IMR-90 (cell line): ENCODE data around the gene SAYSD1. TPM values are rescaled to one million over a fixed set of nuclear protein-coding genes. Genes with fewer than 3 reads are reported as not detected.

Experiments
- ATAC-seq: fragments of 200-7000 bp; cut with Tn5 transposase; 2 replicates; pipeline ENCODE4 v1.9.1; 2020; ENCODE audit warnings: low read depth, mild to moderate bottlenecking, moderate library complexity
- BruUV-seq: library from RNA; stranded (reverse); fragments of 400-500 nt; replicated peaks from 2 replicates; lab custom pipeline; 2021; lab: Mats Ljungman, UMichigan
- CTCF ChIA-PET: fragments of 300-600 bp; formaldehyde crosslinking; extraction: SDS; loops from one replicate; lab custom pipeline; 2021; ENCODE audit warnings: antibody characterized with exemption; lab: Yijun Ruan, JAX
- POLR2A ChIA-PET: fragments of 300-600 bp; sonication (Branson Sonifier 250); formaldehyde crosslinking; loops from one replicate; lab custom pipeline; 2022; ENCODE audit warnings: antibody characterized with exemption; ENCODE audit not compliant: unreplicated experiment; lab: Charles Lee
- DNase-seq: peaks from one replicate; pipeline ENCODE4 v3.0.0; 2013
- H2AFZ ChIP-seq: replicated peaks from 2 replicates; pipeline ENCODE3; 2013; ENCODE audit warnings: low read length, mild to moderate bottlenecking; ENCODE audit not compliant: poor library complexity
- H2AK5ac ChIP-seq: 2 replicates; pipeline ENCODE4 v1.6.1; 2013; ENCODE audit warnings: low read depth, low read length, inconsistent platforms
- H2AK9ac ChIP-seq: replicated peaks from 2 replicates; pipeline ENCODE3; 2013; ENCODE audit warnings: mild to moderate bottlenecking, low read depth, low read length, moderate library complexity; ENCODE audit not compliant: poor library complexity
- H2BK120ac ChIP-seq: 2 replicates; pipeline ENCODE4 v1.6.1; 2013; ENCODE audit warnings: low read depth, low read length, inconsistent platforms
- H2BK15ac ChIP-seq: 3 replicates; pipeline ENCODE4 v1.6.1; 2013; ENCODE audit warnings: low read depth, low read length, inconsistent platforms
- H2BK20ac ChIP-seq: 2 replicates; pipeline ENCODE4 v1.6.1; 2013; ENCODE audit warnings: low read depth, mild to moderate bottlenecking, inconsistent platforms, low read length, moderate library complexity
- H2BK5ac ChIP-seq: 2 replicates; pipeline ENCODE4 v1.6.1; 2013; ENCODE audit warnings: mild to moderate bottlenecking, low read depth, low read length, inconsistent platforms; ENCODE audit not compliant: poor library complexity, severe bottlenecking
- H3K14ac ChIP-seq: replicated peaks from 2 replicates; pipeline ENCODE4 v1.6.1; 2013; ENCODE audit warnings: low read depth, low read length, inconsistent platforms
- H3K18ac ChIP-seq: 2 replicates; pipeline ENCODE4 v1.6.1; 2013; ENCODE audit warnings: low read depth, low read length, control low read depth
- H3K23ac ChIP-seq: 2 replicates; pipeline ENCODE4 v1.6.1; 2013; ENCODE audit warnings: low read depth, low read length, inconsistent platforms
- H3K27ac ChIP-seq: 2 replicates; pipeline ENCODE4 v1.5.1; 2013; ENCODE audit warnings: mild to moderate bottlenecking, control low read depth, low read length; ENCODE audit not compliant: insufficient read depth
- H3K27me3 ChIP-seq: 2 replicates; pipeline ENCODE4 v1.6.1; 2013; ENCODE audit warnings: low read length; ENCODE audit not compliant: control insufficient read depth, insufficient read depth
- H3K36me3 ChIP-seq: 2 replicates; pipeline ENCODE4 v1.6.1; 2013; ENCODE audit warnings: low read length, mixed read lengths; ENCODE audit not compliant: control insufficient read depth, insufficient read depth
- H3K4ac ChIP-seq: 2 replicates; pipeline ENCODE4 v1.6.1; 2013; ENCODE audit warnings: low read depth, low read length, inconsistent platforms
- H3K4me1 ChIP-seq: 2 replicates; pipeline ENCODE4 v1.6.1; 2013; ENCODE audit warnings: low read length, mixed read lengths; ENCODE audit not compliant: control insufficient read depth, insufficient read depth
- H3K4me2 ChIP-seq: 2 replicates; pipeline ENCODE4 v1.6.1; 2013; ENCODE audit warnings: low read depth, mild to moderate bottlenecking, control low read depth, low read length, moderate library complexity
- H3K4me3 ChIP-seq: 2 replicates; pipeline ENCODE4 v1.5.1; 2013; ENCODE audit warnings: low read depth, mild to moderate bottlenecking, control low read depth, low read length, moderate library complexity; ENCODE audit not compliant: insufficient read depth
- H3K56ac ChIP-seq: 2 replicates; pipeline ENCODE4 v1.6.1; 2013; ENCODE audit warnings: low read length, inconsistent platforms; ENCODE audit not compliant: insufficient read depth; ENCODE audit errors: extremely low read depth
- H3K79me1 ChIP-seq, 2 experiments: 2 replicates each; pipeline ENCODE4 v1.6.1; 2013; ENCODE audit warnings: low read length in 2 of 2, inconsistent platforms in 1 of 2, low read depth in 1 of 2
- H3K9ac ChIP-seq: 2 replicates; pipeline ENCODE4 v1.6.1; 2013; ENCODE audit warnings: low read depth, low read length, control low read depth
- H3K9me1 ChIP-seq: 2 replicates; pipeline ENCODE4 v1.6.1; 2013; ENCODE audit warnings: low read length, inconsistent platforms; ENCODE audit not compliant: insufficient read depth
- H3K9me3 ChIP-seq: 2 replicates; pipeline ENCODE4 v1.6.1; 2013; ENCODE audit warnings: low read length; ENCODE audit not compliant: control insufficient read depth, insufficient read depth
- H4K20me1 ChIP-seq: 2 replicates; pipeline ENCODE4 v1.6.1; 2013; ENCODE audit warnings: low read length, inconsistent platforms; ENCODE audit not compliant: insufficient read depth
- H4K5ac ChIP-seq: 2 replicates; pipeline ENCODE4 v1.6.1; 2013; ENCODE audit warnings: mild to moderate bottlenecking, low read depth, low read length, control low read depth
- H4K8ac ChIP-seq, 2 experiments: 2 replicates each; pipeline ENCODE4 v1.6.1; 2013; ENCODE audit warnings: low read depth in 2 of 2, low read length in 2 of 2, control low read depth in 1 of 2, inconsistent platforms in 1 of 2
- H4K91ac ChIP-seq: 2 replicates; pipeline ENCODE4 v1.6.1; 2013; ENCODE audit warnings: low read depth, low read length, inconsistent platforms; ENCODE audit not compliant: insufficient read depth
- BHLHE40 ChIP-seq: fragments of 150-350 bp; IDR thresholded peaks from 2 replicates; pipeline ENCODE4 v1.6.1; 2016; ENCODE audit warnings: mild to moderate bottlenecking, low read depth, low read length
- CEBPB ChIP-seq: IDR thresholded peaks from 2 replicates; pipeline ENCODE4 v1.6.1; 2012; ENCODE audit warnings: low read depth, low read length, improper control_type of control experiment
- CHD1 ChIP-seq: IDR thresholded peaks from 2 replicates; pipeline ENCODE4 v1.6.1; 2012; ENCODE audit warnings: low read depth, low read length, improper control_type of control experiment
- FOS ChIP-seq: fragments of 150-350 bp; IDR thresholded peaks from 2 replicates; pipeline ENCODE4 v1.6.1; 2016; ENCODE audit warnings: low read depth, low read length
- MAFK ChIP-seq: IDR thresholded peaks from 2 replicates; pipeline ENCODE4 v1.6.1; 2012; ENCODE audit warnings: low read depth, low read length, improper control_type of control experiment
- MAZ ChIP-seq: IDR thresholded peaks from 2 replicates; pipeline ENCODE4 v1.6.1; 2012; ENCODE audit warnings: low read depth, mild to moderate bottlenecking, low read length, improper control_type of control experiment, moderate library complexity, borderline replicate concordance
- MXI1 ChIP-seq: IDR thresholded peaks from 2 replicates; pipeline ENCODE4 v1.6.1; 2012; ENCODE audit warnings: low read depth, mild to moderate bottlenecking, low read length, moderate library complexity, borderline replicate concordance
- NFE2L2 ChIP-seq: fragments of 150-350 bp; IDR thresholded peaks from 2 replicates; pipeline ENCODE4 v1.6.1; 2016; ENCODE audit warnings: low read depth, mild to moderate bottlenecking, low read length
- RCOR1 ChIP-seq: IDR thresholded peaks from 2 replicates; pipeline ENCODE4 v1.6.1; 2012; ENCODE audit warnings: mild to moderate bottlenecking, low read length, improper control_type of control experiment; ENCODE audit not compliant: insufficient replicate concordance
- RFX5 ChIP-seq: IDR thresholded peaks from 2 replicates; pipeline ENCODE4 v1.8.0; 2012; ENCODE audit warnings: low read depth, mild to moderate bottlenecking, low read length, moderate library complexity
- SMC3 ChIP-seq: fragments of 150-350 bp; IDR thresholded peaks from 2 replicates; pipeline ENCODE4 v1.6.1; 2016; ENCODE audit warnings: low read depth, mild to moderate bottlenecking, antibody characterized with exemption, low read length, moderate library complexity
- WGBS, 2 experiments: methylation state at CpG; one replicate each; pipeline versions ENCODE4 v1.1.5 to v1.1.7; 2013; ENCODE audit warnings: missing lambda C conversion rate in 2 of 2; ENCODE audit not compliant: insufficient read length in 1 of 2; ENCODE audit errors: extremely low coverage in 2 of 2; 5-methylcytosine and 5-hydroxymethylcytosine counted together
- dilution Hi-C: fragments of 300-500 bp; cut with HindIII; formaldehyde crosslinking; loops from one replicate; pipeline ENCODE4 v1.14.3; 2018; ENCODE audit warnings: low sequenced_read_pairs; ENCODE audit not compliant: unreplicated experiment
- in situ Hi-C: fragments of 300-500 bp; cut with MboI; formaldehyde crosslinking; loops from 3 replicates; pipeline ENCODE4 v1.14.3; 2019; ENCODE audit warnings: low sequenced_read_pairs, inconsistent platforms, mixed read lengths
- intact Hi-C: fragments of 100-400 bp; cut with micrococcal nuclease; formaldehyde crosslinking; loops from 2 replicates; pipeline ENCODE4 v1.10.0; 2022
- polyA plus RNA-seq, 3 experiments: library from polyadenylated mRNA; depleted of rRNA; stranded (reverse); fragments of >200 nt; gene quantifications; 2 replicates each; pipeline ENCODE4 v1.2.3, GENCODE V29; 2012; ENCODE audit warnings: low replicate concordance in 1 of 3
- total RNA-seq: library from RNA; depleted of rRNA; stranded (reverse); fragments of >200 nt; gene quantifications from 2 replicates; pipeline ENCODE4 v1.2.3, GENCODE V29; 2012
- TF ChIP-seq, protein P1 (sequence below): conservative IDR thresholded peaks from 2 replicates; pipeline ENCODE4 v1.5.1; 2012; ENCODE audit warnings: mild to moderate bottlenecking, low read depth, low read length, improper control_type of control experiment
- TF ChIP-seq, protein P2 (sequence below): fragments of 150-350 bp; IDR thresholded peaks from 2 replicates; pipeline ENCODE4 v1.6.1; 2017; ENCODE audit warnings: mild to moderate bottlenecking, antibody characterized with exemption, low read length, low read depth

The SAYSD1 gene
- total and polyA plus RNA-seq, 2 of the 4 experiments (the other 2 are of a cell fraction), result 5.7 to 5.9 TPM

GRCh38 chr6:39086294-39086693, 28.7 kb downstream of the SAYSD1 start:
- POLR2A ChIA-PET, result no interaction called here
- BruUV-seq, result no TSS peak
- H4K91ac ChIP-seq, result no peak overlapping the region

More at GRCh38 chr6:39086294-39086693, 28.7 kb downstream of the SAYSD1 start:
- dilution Hi-C loops (no loop called here), in situ Hi-C loops (no loop called here), intact Hi-C loops (no loop called here)
- Histone ChIP-seq H4K5ac (no peak overlapping the region), H3K27me3 (peaks cover 4% of the 10 kb centered on the region; the same call in 1 of the 2 replicates), H3K4me1 (no peaks in the 10 kb centered on the region), H3K9me1 (no peaks in the 10 kb centered on the region), H2BK5ac (no peak overlapping the region), H3K4me3 (no peak overlapping the region), H2AK5ac (no peak overlapping the region), H3K27ac (no peak overlapping the region), H3K36me3 (no peaks in the 10 kb centered on the region), H3K9me3 (no peaks in the 10 kb centered on the region), H3K4ac (no peak overlapping the region), H2AK9ac (no peak overlapping the region), H2BK20ac (no peak overlapping the region), H3K56ac (no peak overlapping the region), H3K14ac (no peak overlapping the region), H3K4me2 (no peak overlapping the region), H4K8ac (no peak overlapping the region), H3K23ac (no peak overlapping the region), H3K79me1 (no peaks in the 10 kb centered on the region), H2BK15ac (no peak overlapping the region), H2AFZ (no peak overlapping the region), H4K20me1 (no peaks in the 10 kb centered on the region), H3K18ac (no peak overlapping the region), H3K9ac (no peak overlapping the region), H2BK120ac (no peak overlapping the region)
- no CpG with 5 or more reads among the region's 7 CpGs for WGBS, 2 experiments
- TF ChIP-seq MXI1, result no peak
- TF ChIP-seq CHD1, result no peak
- TF ChIP-seq CEBPB, result no peak
- TF ChIP-seq RFX5, result no peak
- no peak for TF ChIP-seq MAFK
- TF ChIP-seq RCOR1, result no peak
- TF ChIP-seq SMC3, result no peak
- TF ChIP-seq, protein P1, sequence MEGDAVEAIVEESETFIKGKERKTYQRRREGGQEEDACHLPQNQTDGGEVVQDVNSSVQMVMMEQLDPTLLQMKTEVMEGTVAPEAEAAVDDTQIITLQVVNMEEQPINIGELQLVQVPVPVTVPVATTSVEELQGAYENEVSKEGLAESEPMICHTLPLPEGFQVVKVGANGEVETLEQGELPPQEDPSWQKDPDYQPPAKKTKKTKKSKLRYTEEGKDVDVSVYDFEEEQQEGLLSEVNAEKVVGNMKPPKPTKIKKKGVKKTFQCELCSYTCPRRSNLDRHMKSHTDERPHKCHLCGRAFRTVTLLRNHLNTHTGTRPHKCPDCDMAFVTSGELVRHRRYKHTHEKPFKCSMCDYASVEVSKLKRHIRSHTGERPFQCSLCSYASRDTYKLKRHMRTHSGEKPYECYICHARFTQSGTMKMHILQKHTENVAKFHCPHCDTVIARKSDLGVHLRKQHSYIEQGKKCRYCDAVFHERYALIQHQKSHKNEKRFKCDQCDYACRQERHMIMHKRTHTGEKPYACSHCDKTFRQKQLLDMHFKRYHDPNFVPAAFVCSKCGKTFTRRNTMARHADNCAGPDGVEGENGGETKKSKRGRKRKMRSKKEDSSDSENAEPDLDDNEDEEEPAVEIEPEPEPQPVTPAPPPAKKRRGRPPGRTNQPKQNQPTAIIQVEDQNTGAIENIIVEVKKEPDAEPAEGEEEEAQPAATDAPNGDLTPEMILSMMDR, result no peak
- TF ChIP-seq FOS, result no peak
- no peak for TF ChIP-seq BHLHE40
- no peak for TF ChIP-seq NFE2L2
- TF ChIP-seq MAZ, result no peak
- TF ChIP-seq, protein P2, sequence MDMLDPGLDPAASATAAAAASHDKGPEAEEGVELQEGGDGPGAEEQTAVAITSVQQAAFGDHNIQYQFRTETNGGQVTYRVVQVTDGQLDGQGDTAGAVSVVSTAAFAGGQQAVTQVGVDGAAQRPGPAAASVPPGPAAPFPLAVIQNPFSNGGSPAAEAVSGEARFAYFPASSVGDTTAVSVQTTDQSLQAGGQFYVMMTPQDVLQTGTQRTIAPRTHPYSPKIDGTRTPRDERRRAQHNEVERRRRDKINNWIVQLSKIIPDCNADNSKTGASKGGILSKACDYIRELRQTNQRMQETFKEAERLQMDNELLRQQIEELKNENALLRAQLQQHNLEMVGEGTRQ, result no peak
- no peak for ATAC-seq
- CTCF ChIA-PET, result no interaction called here
- no peak for DNase-seq
